NOMO-1 (cell line): Measurements from ENCODE around the gene FUBP1.
"Not testable (repeated sequence)": the region's sequence is repeated elsewhere in the genome, so short reads cannot be mapped to it uniquely, and the experiment has no call there.

ENCODE experiments used
- DNase-seq, 2 experiments: peaks; one replicate each; lab custom pipeline; 2025; ENCODE audit not compliant: unreplicated experiment in 2 of 2; lab: John Stamatoyannopoulos, UW

FUBP1 gene

DNA sequence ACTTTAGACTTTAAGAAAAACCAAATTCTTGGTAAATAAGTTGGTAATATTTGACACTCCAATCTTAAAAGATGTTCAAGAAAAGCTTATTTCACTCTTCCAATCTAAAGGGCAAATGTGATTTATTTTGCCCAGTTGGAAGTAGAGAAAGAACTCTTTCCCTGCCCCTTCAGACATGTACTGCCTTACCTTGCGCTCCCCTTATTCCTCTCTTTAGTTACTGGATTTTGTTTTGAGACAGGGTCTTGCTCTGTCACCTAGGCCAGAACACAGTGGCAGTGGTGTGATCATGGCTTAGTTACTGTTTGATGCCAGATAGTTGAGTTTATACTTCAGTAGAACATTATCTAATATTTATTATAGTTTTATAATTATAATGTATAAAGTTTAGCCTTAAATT, 27.5 kb downstream of the FUBP1 start:
- DNase-seq, result no peak

DNA sequence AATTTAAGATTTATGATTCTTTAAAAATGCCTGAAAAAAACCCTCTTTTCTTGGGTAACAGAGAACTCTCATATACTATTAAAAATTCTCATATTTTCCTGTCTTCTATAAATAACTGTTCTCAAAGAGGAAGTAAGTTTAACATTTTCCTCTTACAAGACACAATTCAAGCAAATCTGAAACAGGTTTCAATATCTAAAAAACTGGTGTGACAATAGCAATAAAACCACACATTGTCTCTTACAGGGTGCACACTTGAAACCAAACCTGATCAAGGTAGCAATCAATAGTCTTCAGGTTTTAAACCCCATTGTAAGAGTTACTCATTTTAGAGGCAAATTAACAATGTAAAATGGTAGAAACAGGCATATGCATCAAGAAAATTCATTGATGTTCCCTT, 28.0 kb downstream of the FUBP1 start:
- DNase-seq, result peak in 1 of 2 experiments; percentile 55

DNA sequence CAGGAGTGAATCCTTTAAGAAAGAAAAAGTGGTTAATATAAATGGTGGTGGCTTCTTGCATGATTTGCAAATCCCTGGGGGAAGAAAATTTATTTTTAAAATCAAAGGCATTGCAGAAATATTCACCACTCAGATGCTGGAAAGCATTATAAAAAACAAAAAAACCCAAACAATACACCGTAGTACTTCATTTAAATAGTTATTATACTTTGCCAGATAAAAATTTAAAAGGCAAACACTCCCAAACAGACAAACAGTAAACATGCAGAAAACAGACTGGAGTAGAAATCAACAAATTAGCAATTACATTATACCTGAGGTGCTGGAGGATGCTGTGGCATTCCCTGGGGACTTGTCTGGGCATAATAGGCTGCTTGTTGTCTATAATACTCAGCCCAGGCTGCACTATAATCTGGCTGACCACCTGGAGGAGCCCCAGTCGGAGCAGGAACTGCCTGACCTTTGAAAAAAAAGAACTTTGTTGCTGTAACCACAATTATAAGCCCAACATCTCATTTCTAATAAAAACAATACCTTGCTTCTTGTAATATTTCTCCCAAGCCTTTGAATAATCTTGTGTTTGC, 29.9 kb downstream of the FUBP1 start:
- DNase-seq, result no peak

DNA sequence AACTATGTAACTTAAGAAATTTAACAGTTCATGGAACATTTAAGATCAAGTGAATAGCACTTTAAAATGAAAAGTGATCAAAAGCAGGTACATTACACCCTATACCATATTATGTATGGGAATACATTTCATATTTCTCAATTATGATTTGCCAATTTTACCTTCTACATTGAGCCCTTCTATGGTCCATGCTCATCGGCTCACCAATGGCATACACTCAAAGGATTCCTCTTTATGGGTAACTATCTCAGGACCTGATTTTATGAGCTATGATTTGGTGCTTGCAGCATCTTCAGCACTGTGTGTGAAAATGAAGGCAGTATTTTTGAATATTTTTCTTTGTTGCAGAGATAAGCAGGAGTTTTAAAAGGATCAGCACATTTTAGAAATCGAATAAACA, 33.5 kb downstream of the FUBP1 start:
- DNase-seq, result no peak

DNA sequence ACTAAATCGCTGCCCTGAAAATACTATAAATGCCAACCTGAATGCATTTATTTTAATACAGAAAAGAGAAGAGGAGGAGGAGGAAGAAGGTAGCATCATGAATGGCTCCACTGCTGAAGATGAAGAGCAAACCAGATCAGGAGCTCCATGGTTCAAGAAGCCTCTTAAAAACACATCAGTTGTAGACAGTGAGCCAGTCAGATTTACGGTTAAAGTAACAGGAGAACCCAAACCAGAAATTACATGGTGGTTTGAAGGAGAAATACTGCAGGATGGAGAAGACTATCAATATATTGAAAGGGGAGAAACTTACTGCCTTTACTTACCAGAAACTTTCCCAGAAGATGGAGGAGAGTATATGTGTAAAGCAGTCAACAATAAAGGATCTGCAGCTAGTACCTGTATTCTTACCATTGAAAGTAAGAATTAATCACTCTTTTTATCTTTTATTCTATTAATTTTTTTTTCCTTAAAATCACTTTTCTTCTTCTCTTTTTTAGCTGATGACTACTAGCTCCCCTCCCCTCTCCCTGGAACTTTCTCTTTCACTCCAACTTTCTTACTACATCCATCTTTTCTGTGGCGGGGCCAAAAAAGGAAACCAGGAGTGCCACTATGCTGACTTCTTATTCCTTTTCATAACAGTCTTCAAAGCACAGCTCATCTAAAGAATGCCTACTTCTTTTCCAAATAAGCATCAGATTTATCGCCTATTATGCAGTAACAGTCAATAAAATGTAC, 36.3 kb downstream of the FUBP1 start:
- no peak for DNase-seq

DNA sequence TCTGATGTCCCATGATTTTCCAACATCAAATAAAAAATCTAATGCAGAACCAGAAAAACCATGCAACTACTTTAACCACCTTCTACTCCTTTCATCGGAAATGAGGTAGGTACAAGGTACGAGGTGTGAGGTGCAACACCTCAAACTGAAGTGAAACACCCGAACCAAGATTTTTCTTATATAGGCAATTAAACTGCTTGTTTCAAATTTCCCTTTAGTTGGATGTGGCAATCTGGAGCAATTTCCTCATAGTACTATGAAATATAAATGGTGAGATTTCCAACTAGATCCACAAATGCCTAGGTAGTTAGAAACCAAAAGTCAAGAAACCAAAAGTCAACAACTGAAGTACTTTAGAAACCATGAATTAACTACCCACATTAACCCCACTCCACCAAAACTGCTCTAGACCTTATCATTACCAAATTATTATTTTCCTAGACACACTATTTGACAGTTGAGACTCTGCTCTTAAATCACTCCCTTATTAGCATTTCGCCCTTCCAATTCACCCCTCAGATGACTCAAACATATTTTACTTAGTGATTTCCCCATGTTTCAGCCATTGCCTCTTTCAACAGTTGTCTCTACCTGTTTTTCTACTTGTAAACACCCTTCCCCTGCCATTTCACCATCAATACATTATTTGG, 37.8 kb downstream of the FUBP1 start:
- DNase-seq, result no peak

DNA sequence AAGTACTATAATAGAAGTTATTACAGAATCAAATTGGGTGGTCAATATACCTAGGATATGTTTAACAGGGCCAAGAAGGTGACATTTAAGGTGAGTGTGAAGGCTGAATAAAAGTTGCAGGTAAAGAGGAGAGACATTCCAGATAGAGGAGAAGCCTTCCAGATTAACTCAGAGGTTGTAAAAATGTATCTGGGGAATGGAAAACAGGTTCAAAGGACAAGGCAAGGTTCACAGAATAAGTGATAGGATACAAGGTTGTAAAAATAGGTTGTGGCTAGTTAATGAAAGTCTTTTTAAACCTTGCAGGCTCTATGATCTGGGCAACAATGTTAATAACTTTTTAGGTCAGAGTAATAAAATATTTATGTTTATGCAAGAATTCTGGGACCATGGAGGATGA, 40.2 kb downstream of the FUBP1 start:
- no peak for DNase-seq

DNA sequence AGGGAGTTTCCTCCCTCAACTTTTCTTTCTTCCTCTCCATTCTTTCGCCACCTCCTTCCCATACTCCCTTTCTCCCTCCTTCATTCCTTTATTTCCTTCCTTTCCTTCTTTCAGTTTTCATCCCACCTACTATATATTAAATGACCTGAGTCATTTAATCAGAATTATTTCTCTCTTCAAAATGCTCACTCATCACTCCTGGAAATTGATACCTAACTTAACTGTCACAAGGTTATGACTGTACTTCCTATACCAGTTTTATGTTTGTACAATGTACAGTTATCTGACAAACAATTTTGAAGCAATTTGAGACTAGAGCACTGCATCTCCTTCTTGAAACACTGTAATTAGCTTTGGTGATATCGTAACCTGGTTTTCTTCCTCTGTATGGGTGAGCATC, 49.1 kb downstream of the FUBP1 start:
- DNase-seq, result no peak

DNA sequence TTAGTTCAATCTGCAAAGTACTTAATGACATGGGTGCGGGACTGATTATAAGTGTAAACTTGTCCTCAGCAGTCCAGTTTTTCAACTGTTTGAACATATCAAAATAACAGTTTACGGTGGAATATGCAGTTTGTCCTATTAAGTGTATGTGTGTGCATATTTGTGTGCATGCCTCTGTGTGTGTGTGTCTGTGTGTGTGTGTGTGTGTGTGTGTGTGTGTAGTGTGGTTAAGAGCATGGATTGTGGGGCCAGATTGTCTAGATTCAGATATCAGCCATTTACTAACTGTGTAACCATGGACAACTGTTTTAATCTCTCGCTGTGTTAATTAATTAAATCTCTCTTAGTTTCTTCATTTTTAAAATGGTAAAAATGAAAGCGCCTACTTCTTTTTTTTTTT, 51.5 kb downstream of the FUBP1 start:
- DNase-seq, result no peak

DNA sequence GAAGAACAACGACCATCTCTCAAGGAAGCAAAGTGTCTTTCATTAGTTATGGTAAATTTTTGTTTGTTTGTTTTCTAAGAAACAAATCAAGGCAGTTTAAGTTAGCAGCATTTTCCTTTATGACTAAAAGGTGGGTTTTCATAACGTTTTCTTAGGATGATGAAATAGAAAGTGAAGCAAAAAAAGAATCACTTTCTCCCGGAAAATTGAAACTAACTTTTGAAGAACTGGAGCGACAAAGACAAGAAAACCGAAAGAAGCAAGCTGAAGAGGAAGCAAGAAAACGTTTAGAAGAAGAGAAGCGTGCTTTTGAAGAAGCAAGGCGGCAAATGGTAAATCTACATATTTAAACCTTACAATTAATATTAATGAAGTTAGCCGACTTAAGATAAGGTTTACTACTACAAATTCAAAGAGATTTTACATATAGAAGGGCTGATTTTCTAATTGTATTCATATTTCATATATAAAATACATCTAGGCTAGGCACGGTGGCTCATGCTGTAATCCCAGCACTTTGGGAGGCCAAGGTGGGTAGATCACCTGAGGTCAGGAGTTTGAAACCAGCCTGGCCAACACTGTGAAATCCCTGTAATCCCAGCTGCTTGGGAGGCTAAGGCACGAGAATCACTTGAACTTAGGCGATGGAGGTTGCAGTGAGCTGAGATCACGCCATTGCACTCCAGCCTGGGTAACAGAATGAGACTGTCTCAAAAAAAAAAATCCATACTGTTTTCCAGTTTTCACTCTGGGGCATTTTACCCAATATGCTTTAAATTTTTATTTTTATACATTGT, 52.1 kb downstream of the FUBP1 start:
- peak; percentile 49 to 88 for DNase-seq

DNA sequence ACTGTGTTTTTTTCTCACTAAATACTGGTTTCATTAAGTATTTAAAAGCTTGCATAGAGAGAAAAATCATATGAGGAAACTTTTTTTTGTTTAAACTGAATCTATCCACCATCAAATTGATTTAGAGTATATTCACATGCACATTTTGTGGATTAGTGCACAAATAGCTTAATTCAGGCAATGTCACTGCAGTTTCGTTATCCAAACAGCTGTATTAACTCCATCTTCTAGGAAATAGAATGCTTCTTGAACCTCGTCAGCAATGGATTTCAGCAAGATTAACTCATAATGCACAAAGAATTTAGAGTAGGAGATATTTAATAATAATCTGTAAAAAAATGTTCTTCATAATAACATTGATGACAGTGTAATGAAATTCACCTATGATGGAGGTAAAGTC, 52.9 kb downstream of the FUBP1 start:
- no peak for DNase-seq

DNA sequence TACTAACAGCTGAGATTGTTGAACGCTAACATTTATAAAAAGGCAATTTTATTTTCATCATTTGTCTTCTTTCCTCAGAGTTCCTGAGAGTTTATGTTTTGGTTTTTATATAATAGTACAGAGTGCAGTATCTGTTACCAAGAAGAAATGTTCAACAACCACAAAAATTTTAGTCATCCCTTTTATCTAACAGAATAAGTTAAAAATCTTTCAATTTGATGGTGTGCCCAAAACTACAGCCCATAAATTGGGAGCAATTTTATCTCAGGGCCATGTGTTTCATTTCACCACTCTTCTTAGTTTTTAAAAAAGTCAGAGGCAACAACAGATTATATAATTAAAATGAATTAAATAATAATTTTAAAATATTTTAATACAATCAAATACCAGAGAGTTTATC, 53.4 kb downstream of the FUBP1 start:
- DNase-seq, result no peak

DNA sequence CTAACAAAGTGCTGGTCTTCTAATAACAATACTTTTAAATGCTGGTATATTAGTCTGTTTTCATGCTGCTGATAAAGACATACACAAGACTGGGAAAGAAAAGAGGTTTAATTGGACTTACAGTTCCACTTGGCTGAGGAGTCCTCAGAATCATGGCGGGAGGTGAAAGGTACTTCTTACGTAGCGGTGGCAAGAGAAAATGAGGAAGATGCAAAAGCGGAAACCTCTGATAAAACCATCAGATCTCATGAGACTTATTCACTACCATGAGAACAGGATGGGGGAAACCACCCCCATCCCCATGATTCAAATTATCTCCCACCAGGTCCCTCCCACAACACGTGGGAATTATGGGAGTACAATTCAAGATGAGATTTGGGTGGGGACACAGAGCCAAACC, 60.0 kb downstream of the FUBP1 start:
- not testable (repeated sequence) for DNase-seq

DNA sequence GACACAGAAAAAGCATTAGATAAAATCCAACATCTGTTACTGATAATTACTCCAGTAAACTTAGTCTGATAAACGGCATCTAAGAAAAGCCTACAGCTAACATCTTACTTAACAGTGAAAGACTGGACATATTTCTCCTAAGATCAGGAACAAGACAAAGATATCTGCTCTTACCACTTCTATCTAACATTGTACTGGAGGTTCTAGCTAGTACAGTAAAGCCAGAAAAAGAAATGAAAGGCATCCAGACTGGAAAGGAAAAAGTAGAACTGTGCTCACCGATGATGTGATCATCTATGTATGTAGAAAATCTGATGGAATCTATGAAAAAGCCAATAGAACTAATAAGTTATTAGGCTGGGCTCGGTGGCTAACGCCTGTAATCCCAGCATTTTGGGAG, 68.8 kb downstream of the FUBP1 start:
- no peak for DNase-seq

DNA sequence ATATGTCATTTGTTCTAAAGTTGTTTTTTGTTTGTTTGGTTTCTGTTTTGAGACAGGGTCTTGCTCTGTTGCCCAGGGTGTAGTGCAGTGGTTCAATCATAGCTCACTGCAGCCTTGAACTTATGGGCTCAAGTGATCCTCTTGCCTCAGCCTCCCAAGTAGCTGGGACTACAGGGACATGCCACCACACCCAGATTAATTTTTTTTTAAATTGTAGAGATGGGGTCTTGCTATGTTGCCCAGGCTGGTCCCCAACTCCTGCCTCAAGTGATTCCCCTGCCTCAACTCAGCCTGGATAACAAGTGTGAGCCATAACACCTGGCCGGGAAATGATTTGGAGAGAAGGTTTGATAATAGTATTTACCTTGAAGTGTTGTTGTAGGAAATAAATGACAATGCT, 72.2 kb downstream of the FUBP1 start:
- no peak for DNase-seq

DNA sequence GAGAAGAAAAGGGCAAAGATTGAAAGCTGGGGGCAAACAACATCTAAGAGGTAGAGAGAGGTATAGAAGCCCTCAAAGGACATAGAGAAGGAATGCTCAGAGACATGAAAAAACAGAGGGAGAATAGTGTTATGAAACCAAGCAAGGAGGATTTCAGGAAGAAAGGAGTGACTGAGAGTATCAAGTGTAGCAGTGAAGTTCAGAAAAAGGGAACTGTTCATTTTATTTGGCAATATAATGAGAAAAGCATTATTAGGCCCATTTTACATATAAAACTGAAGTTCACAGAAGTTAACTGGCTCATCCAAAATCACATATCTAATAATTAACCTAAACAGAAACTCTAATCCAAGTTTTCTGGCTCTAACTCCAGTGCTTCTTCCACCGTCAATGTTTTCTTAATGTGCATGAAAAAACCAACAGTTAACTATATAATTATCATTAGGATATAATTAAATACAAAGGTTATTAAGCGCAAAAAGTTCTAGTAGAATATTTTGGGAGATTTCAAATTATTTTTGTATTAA, 72.8 kb downstream of the FUBP1 start:
- peak in 1 of 2 experiments; percentile 52 for DNase-seq

DNA sequence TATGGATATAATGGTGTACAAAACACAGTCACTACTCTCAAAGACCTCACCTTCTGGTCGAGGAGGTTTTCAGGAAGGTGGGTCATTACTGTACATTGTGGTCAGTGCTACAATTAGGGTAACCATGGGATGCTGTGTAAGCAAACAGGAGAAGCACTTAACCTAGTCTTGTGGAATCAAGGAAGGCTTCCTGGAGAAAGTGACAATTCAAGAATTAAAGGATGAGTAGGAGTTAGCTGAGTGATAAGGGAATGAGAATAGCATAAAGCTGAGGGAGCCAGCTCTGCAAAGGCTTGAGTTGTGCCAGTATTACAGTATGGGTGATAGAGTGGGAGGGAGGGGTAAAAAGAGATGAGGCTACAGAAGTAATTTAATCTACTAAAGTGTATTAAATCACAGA, 73.3 kb downstream of the FUBP1 start:
- no peak for DNase-seq

DNA sequence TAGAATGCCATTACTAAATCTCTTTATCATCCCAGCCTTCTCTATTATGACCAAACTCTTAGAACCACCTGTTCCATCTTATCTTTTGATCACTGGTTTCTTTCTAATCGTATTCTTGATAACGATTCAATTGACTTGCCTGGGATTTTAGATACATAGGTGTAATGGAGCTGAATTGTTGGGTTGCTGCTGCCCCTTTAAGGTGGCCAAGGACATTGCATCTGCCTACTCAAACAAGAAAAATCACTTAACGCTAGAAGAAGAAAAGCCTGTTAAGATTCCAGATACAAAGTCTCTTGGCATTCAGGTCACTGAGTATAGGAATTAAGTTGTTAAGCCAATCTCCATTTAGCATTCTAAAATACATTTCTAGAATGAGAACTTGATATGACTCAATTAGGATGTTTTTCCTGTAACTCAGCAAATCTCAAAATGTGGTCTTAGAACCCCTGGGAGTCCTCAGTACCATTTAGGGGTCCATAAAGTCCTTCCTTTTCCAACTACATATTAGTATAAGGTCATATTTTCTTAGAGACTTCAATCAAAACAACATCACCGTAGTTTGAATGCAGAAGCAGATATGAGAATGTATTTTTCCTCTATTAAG, 78.1 kb downstream of the FUBP1 start:
- peak in 1 of 2 experiments; percentile 8 for DNase-seq

DNA sequence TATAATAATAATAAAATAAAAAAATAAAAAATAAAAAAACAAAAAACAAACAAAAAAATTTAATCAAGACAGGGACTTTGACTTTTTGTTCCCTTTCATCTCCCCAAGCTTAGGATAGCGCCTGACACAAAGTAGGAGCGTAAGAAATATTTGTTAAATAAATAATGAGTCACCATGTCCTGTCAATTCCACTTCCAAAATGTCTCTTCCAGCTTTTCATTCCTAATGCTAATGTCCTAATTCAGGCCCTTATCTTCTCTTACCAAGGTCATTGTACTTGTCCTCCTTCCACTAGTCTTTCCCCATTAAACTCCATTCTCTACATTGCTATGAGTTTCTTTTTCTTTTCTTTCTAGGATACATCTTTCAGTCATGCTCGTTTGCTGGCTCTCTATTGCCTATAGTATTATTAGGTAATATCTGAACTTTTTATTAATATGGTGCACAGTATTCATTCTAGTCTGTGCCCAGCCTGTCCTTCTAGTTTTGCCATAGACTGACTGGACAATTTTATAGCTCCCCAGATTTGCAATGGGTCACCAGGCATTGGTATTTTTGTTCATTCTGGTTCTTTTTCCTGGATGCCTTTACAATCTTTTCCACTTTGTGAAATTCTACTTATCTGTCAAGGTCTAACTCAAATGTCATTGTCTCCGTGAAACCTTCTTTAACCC, 79.1 kb downstream of the FUBP1 start:
- DNase-seq, result no peak
